GM12892 (cell line): Measurements from ENCODE around the gene EMC10.

Experiments
- POLR2AphosphoS5 ChIP-seq: IDR thresholded peaks from 2 replicates; pipeline ENCODE4 v1.6.1; 2011; ENCODE audit warnings: low read depth, low read length, control low read depth
- TAF1 ChIP-seq: IDR thresholded peaks from 2 replicates; pipeline ENCODE4 v1.6.1; 2011; ENCODE audit warnings: low read depth, mild to moderate bottlenecking, control low read depth, low read length, borderline replicate concordance

DNA sequence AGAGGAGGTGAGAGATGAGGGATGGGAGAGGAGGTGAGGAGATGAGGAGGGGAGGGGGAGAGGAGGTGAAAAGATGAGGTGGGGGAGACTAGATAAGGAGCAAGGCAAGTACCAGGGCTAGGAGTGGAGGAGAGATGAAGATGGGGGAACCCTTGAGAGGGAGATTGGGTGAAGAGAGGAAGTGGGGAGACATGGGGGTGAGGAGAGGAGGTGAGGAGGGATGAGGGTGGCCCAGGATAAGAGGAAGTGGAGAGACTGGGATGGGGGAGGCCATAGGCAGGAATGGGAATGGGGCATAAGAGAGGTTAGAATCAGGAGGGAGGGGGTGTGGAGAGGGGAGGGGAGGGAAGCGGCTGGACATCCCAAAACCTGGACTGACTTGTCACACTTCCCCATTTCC, 16.7 kb upstream of the EMC10 start:
- TF ChIP-seq TAF1 (no peak), POLR2AphosphoS5 (no peak)
